ENCODE results near the gene CEBPG. TPM values are rescaled to one million over a fixed set of nuclear protein-coding genes. Genes with fewer than 3 reads are reported as not detected.

Gene CEBPG
- total and polyA plus RNA-seq, 2 donors (not counting 1 experiment from before 2014, with no cell fraction given), result 13.7 to 66.7 TPM

DNA sequence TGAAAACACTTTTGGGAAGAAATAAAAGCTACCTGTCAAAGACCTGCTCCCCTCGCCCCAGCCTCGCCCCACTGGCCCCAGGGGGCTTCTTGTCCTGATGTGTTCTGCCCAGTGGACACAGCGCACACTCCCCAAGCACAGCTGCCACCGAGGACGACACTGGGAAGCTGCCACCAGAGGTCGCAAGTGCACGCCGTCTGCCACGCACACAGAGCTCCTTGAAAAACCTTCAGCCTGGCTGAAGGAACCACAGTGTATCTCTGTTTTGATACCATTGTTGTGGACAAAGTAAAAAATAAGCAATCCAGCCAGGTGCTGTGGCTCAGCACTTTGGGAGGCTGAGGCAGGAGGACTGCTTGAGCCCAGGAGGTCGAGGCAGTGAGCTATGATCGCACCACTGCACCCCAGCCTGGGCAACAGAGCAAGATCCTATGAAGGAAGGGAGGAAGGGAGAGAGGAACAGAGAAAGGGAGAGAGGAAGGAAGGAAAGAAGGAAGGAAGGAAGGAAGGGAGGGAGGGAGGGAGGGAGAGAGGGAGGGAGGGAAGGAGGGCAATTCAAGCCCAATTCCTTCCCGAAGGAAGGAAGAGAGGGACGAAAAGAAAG lies 57.3 kb downstream of the CEBPG start:
- H3K4me3 ChIP-seq (replicated peaks in 1 of 4; ENCODE audit: control extremely low read depth in 1 of 4, insufficient read depth in 1 of 4, low read depth in 3 of 4, low read length in 4 of 4), result no peak overlapping the region
- no peaks in the 10 kb centered on the region for H3K27me3 ChIP-seq (ENCODE audit: control insufficient read depth, insufficient read depth, low read length)
- no peak for TF ChIP-seq EZH2 (IDR thresholded peaks at IDR 0.05; ENCODE audit: low read length, missing control alignments)
- TF ChIP-seq, protein P1, sequence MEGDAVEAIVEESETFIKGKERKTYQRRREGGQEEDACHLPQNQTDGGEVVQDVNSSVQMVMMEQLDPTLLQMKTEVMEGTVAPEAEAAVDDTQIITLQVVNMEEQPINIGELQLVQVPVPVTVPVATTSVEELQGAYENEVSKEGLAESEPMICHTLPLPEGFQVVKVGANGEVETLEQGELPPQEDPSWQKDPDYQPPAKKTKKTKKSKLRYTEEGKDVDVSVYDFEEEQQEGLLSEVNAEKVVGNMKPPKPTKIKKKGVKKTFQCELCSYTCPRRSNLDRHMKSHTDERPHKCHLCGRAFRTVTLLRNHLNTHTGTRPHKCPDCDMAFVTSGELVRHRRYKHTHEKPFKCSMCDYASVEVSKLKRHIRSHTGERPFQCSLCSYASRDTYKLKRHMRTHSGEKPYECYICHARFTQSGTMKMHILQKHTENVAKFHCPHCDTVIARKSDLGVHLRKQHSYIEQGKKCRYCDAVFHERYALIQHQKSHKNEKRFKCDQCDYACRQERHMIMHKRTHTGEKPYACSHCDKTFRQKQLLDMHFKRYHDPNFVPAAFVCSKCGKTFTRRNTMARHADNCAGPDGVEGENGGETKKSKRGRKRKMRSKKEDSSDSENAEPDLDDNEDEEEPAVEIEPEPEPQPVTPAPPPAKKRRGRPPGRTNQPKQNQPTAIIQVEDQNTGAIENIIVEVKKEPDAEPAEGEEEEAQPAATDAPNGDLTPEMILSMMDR (conservative IDR thresholded peaks at IDR 0.05 in 1 of 2, IDR thresholded peaks at IDR 0.05 in 1 of 2; ENCODE audit: low read depth in 1 of 2, low read length in 2 of 2), result peak; percentile 73 to 83
- H3K27ac ChIP-seq (ENCODE audit: insufficient read depth, low read length), result no peak overlapping the region
- no peaks in the 10 kb centered on the region for H3K36me3 ChIP-seq (ENCODE audit: control insufficient read depth, insufficient read depth, low read length)
- no peak overlapping the region for H3K4me2 ChIP-seq (ENCODE audit: extremely low read depth, insufficient read depth, low read length)
- H3K9ac ChIP-seq (ENCODE audit: insufficient read depth, low read length), result no peak overlapping the region
- H4K20me1 ChIP-seq (ENCODE audit: control insufficient read depth, extremely low read depth, insufficient read depth, low read length), result no peaks in the 10 kb centered on the region
- H3K79me2 ChIP-seq (ENCODE audit: control insufficient read depth, insufficient read depth, low read length), result no peaks in the 10 kb centered on the region
- no peaks in the 10 kb centered on the region for H3K4me1 ChIP-seq (ENCODE audit: control insufficient read depth, extremely low read depth, insufficient read depth, low read length)
- H2AFZ ChIP-seq (ENCODE audit: low read length), result no peak overlapping the region
- H3K9me3 ChIP-seq (ENCODE audit: control insufficient read depth, insufficient read depth, low read depth, low read length), result no peaks in the 10 kb centered on the region
- peak; percentile 47 to 62 for DNase-seq (ENCODE audit: low read depth in 2 of 2)

GRCh38 chr19:33432015-33432414 lies 58.5 kb downstream of the CEBPG start:
- Histone ChIP-seq H3K4me1 (ENCODE audit: control insufficient read depth, extremely low read depth, insufficient read depth, low read length) (no peaks in the 10 kb centered on the region), H3K9me3 (ENCODE audit: control insufficient read depth, insufficient read depth, low read depth, low read length) (no peaks in the 10 kb centered on the region), H4K20me1 (ENCODE audit: control insufficient read depth, extremely low read depth, insufficient read depth, low read length) (no peaks in the 10 kb centered on the region), H3K79me2 (ENCODE audit: control insufficient read depth, insufficient read depth, low read length) (no peaks in the 10 kb centered on the region), H3K9ac (ENCODE audit: insufficient read depth, low read length) (no peak overlapping the region), H3K36me3 (ENCODE audit: control insufficient read depth, insufficient read depth, low read length) (no peaks in the 10 kb centered on the region), H2AFZ (ENCODE audit: low read length) (no peak overlapping the region), H3K4me2 (ENCODE audit: extremely low read depth, insufficient read depth, low read length) (no peak overlapping the region), H3K4me3 (replicated peaks in 1 of 4; ENCODE audit: control extremely low read depth in 1 of 4, insufficient read depth in 1 of 4, low read depth in 3 of 4, low read length in 4 of 4) (no peak overlapping the region), H3K27me3 (ENCODE audit: control insufficient read depth, insufficient read depth, low read length) (no peaks in the 10 kb centered on the region), H3K27ac (ENCODE audit: insufficient read depth, low read length) (no peak overlapping the region)
- TF ChIP-seq, protein P1 (conservative IDR thresholded peaks at IDR 0.05 in 1 of 2, IDR thresholded peaks at IDR 0.05 in 1 of 2; ENCODE audit: low read depth in 1 of 2, low read length in 2 of 2), result no peak
- TF ChIP-seq EZH2 (IDR thresholded peaks at IDR 0.05; ENCODE audit: low read length, missing control alignments), result no peak
- DNase-seq (ENCODE audit: low read depth in 2 of 2), result no peak

Other genes with a start within 250 kb of the CEBPG start
- gene WDR88, start 241.6 kb upstream of the CEBPG start, total RNA-seq, result under 0.01 TPM in 1 of 2 replicates, not detected in the other
- gene WDR88, start 241.6 kb upstream of the CEBPG start, polyA plus RNA-seq, result not detected in 2 replicates
- gene LRP3, start 179.4 kb upstream of the CEBPG start, total RNA-seq, result 24.4 and 28.2 TPM in 2 replicates
- gene LRP3, start 179.4 kb upstream of the CEBPG start, polyA plus RNA-seq, result 4.0 and 5.9 TPM in 2 replicates
- gene SLC7A10, start 147.9 kb upstream of the CEBPG start, total RNA-seq, result not detected in 2 replicates
- not detected in 2 replicates for gene SLC7A10, start 147.9 kb upstream of the CEBPG start, polyA plus RNA-seq
- 0.17 and 0.51 TPM in 2 replicates for gene CEBPA, start 71.2 kb upstream of the CEBPG start, total RNA-seq
- 0.05 TPM in 1 of 2 replicates, not detected in the other for gene CEBPA, start 71.2 kb upstream of the CEBPG start, polyA plus RNA-seq
- 59.8 and 65.2 TPM in 2 replicates for gene PEPD, start 148.1 kb downstream of the CEBPG start, total RNA-seq
- 81.9 and 109 TPM in 2 replicates for gene PEPD, start 148.1 kb downstream of the CEBPG start, polyA plus RNA-seq
- not detected in 2 replicates for gene CHST8, start 248.2 kb downstream of the CEBPG start, total RNA-seq
- gene CHST8, start 248.2 kb downstream of the CEBPG start, polyA plus RNA-seq, result 0.02 TPM in 1 of 2 replicates, not detected in the other

All from fibroblast of lung (primary cell).